OCI-LY3 (cell line): ENCODE data around the gene KIAA1586.

Experiments used
- CTCF ChIP-seq: fragments of 200-600, 300-600 bp; sonication (generic); IDR thresholded peaks from 2 replicates; pipeline ENCODE4 v1.5.1; 2014; ENCODE audit warnings: antibody characterized with exemption, low read length, low read depth
- EZH2phosphoT487 ChIP-seq: fragments of 200-600 bp; shearing (Covaris generic); IDR thresholded peaks from 2 replicates; pipeline ENCODE4 v1.6.1; 2018; ENCODE audit warnings: antibody characterized with exemption, mixed run types, low read depth

- no peak for TF ChIP-seq CTCF
- TF ChIP-seq EZH2phosphoT487 = no peak
Observed at GRCh38 chr6:57026001-57026400, 20.5 kb upstream of the KIAA1586 start.
